IMR-90 (cell line): Measurements from ENCODE around the gene CDK17. TPM values are rescaled to one million over a fixed set of nuclear protein-coding genes. Genes with fewer than 3 reads are reported as not detected.

Source experiments
- ATAC-seq: fragments of 200-7000 bp; cut with Tn5 transposase; 2 replicates; pipeline ENCODE4 v1.9.1; 2020; ENCODE audit warnings: low read depth, mild to moderate bottlenecking, moderate library complexity
- BruUV-seq: library from RNA; stranded (reverse); fragments of 400-500 nt; replicated peaks from 2 replicates; lab custom pipeline; 2021; lab: Mats Ljungman, UMichigan
- CTCF ChIA-PET: fragments of 300-600 bp; formaldehyde crosslinking; extraction: SDS; loops from one replicate; lab custom pipeline; 2021; ENCODE audit warnings: antibody characterized with exemption; lab: Yijun Ruan, JAX
- POLR2A ChIA-PET: fragments of 300-600 bp; sonication (Branson Sonifier 250); formaldehyde crosslinking; loops from one replicate; lab custom pipeline; 2022; ENCODE audit warnings: antibody characterized with exemption; ENCODE audit not compliant: unreplicated experiment; lab: Charles Lee
- DNase-seq: peaks from one replicate; pipeline ENCODE4 v3.0.0; 2013
- H2AFZ ChIP-seq: replicated peaks from 2 replicates; pipeline ENCODE3; 2013; ENCODE audit warnings: low read length, mild to moderate bottlenecking; ENCODE audit not compliant: poor library complexity
- H2AK5ac ChIP-seq: 2 replicates; pipeline ENCODE4 v1.6.1; 2013; ENCODE audit warnings: low read depth, low read length, inconsistent platforms
- H2AK9ac ChIP-seq: replicated peaks from 2 replicates; pipeline ENCODE3; 2013; ENCODE audit warnings: mild to moderate bottlenecking, low read depth, low read length, moderate library complexity; ENCODE audit not compliant: poor library complexity
- H2BK120ac ChIP-seq: 2 replicates; pipeline ENCODE4 v1.6.1; 2013; ENCODE audit warnings: low read depth, low read length, inconsistent platforms
- H2BK15ac ChIP-seq: 3 replicates; pipeline ENCODE4 v1.6.1; 2013; ENCODE audit warnings: low read depth, low read length, inconsistent platforms
- H2BK20ac ChIP-seq: 2 replicates; pipeline ENCODE4 v1.6.1; 2013; ENCODE audit warnings: low read depth, mild to moderate bottlenecking, inconsistent platforms, low read length, moderate library complexity
- H2BK5ac ChIP-seq: 2 replicates; pipeline ENCODE4 v1.6.1; 2013; ENCODE audit warnings: mild to moderate bottlenecking, low read depth, low read length, inconsistent platforms; ENCODE audit not compliant: poor library complexity, severe bottlenecking
- H3K14ac ChIP-seq: replicated peaks from 2 replicates; pipeline ENCODE4 v1.6.1; 2013; ENCODE audit warnings: low read depth, low read length, inconsistent platforms
- H3K18ac ChIP-seq: 2 replicates; pipeline ENCODE4 v1.6.1; 2013; ENCODE audit warnings: low read depth, low read length, control low read depth
- H3K23ac ChIP-seq: 2 replicates; pipeline ENCODE4 v1.6.1; 2013; ENCODE audit warnings: low read depth, low read length, inconsistent platforms
- H3K27ac ChIP-seq: 2 replicates; pipeline ENCODE4 v1.5.1; 2013; ENCODE audit warnings: mild to moderate bottlenecking, control low read depth, low read length; ENCODE audit not compliant: insufficient read depth
- H3K27me3 ChIP-seq: 2 replicates; pipeline ENCODE4 v1.6.1; 2013; ENCODE audit warnings: low read length; ENCODE audit not compliant: control insufficient read depth, insufficient read depth
- H3K36me3 ChIP-seq: 2 replicates; pipeline ENCODE4 v1.6.1; 2013; ENCODE audit warnings: low read length, mixed read lengths; ENCODE audit not compliant: control insufficient read depth, insufficient read depth
- H3K4ac ChIP-seq: 2 replicates; pipeline ENCODE4 v1.6.1; 2013; ENCODE audit warnings: low read depth, low read length, inconsistent platforms
- H3K4me1 ChIP-seq: 2 replicates; pipeline ENCODE4 v1.6.1; 2013; ENCODE audit warnings: low read length, mixed read lengths; ENCODE audit not compliant: control insufficient read depth, insufficient read depth
- H3K4me2 ChIP-seq: 2 replicates; pipeline ENCODE4 v1.6.1; 2013; ENCODE audit warnings: low read depth, mild to moderate bottlenecking, control low read depth, low read length, moderate library complexity
- H3K4me3 ChIP-seq: 2 replicates; pipeline ENCODE4 v1.5.1; 2013; ENCODE audit warnings: low read depth, mild to moderate bottlenecking, control low read depth, low read length, moderate library complexity; ENCODE audit not compliant: insufficient read depth
- H3K56ac ChIP-seq: 2 replicates; pipeline ENCODE4 v1.6.1; 2013; ENCODE audit warnings: low read length, inconsistent platforms; ENCODE audit not compliant: insufficient read depth; ENCODE audit errors: extremely low read depth
- H3K79me1 ChIP-seq, 2 experiments: 2 replicates each; pipeline ENCODE4 v1.6.1; 2013; ENCODE audit warnings: low read length in 2 of 2, inconsistent platforms in 1 of 2, low read depth in 1 of 2
- H3K9ac ChIP-seq: 2 replicates; pipeline ENCODE4 v1.6.1; 2013; ENCODE audit warnings: low read depth, low read length, control low read depth
- H3K9me1 ChIP-seq: 2 replicates; pipeline ENCODE4 v1.6.1; 2013; ENCODE audit warnings: low read length, inconsistent platforms; ENCODE audit not compliant: insufficient read depth
- H3K9me3 ChIP-seq: 2 replicates; pipeline ENCODE4 v1.6.1; 2013; ENCODE audit warnings: low read length; ENCODE audit not compliant: control insufficient read depth, insufficient read depth
- H4K20me1 ChIP-seq: 2 replicates; pipeline ENCODE4 v1.6.1; 2013; ENCODE audit warnings: low read length, inconsistent platforms; ENCODE audit not compliant: insufficient read depth
- H4K5ac ChIP-seq: 2 replicates; pipeline ENCODE4 v1.6.1; 2013; ENCODE audit warnings: mild to moderate bottlenecking, low read depth, low read length, control low read depth
- H4K8ac ChIP-seq, 2 experiments: 2 replicates each; pipeline ENCODE4 v1.6.1; 2013; ENCODE audit warnings: low read depth in 2 of 2, low read length in 2 of 2, control low read depth in 1 of 2, inconsistent platforms in 1 of 2
- H4K91ac ChIP-seq: 2 replicates; pipeline ENCODE4 v1.6.1; 2013; ENCODE audit warnings: low read depth, low read length, inconsistent platforms; ENCODE audit not compliant: insufficient read depth
- BHLHE40 ChIP-seq: fragments of 150-350 bp; IDR thresholded peaks from 2 replicates; pipeline ENCODE4 v1.6.1; 2016; ENCODE audit warnings: mild to moderate bottlenecking, low read depth, low read length
- CHD1 ChIP-seq: IDR thresholded peaks from 2 replicates; pipeline ENCODE4 v1.6.1; 2012; ENCODE audit warnings: low read depth, low read length, improper control_type of control experiment
- CTCF ChIP-seq: conservative IDR thresholded peaks from 2 replicates; pipeline ENCODE4 v1.5.1; 2012; ENCODE audit warnings: mild to moderate bottlenecking, low read depth, low read length, improper control_type of control experiment
- FOS ChIP-seq: fragments of 150-350 bp; IDR thresholded peaks from 2 replicates; pipeline ENCODE4 v1.6.1; 2016; ENCODE audit warnings: low read depth, low read length
- MAFK ChIP-seq: IDR thresholded peaks from 2 replicates; pipeline ENCODE4 v1.6.1; 2012; ENCODE audit warnings: low read depth, low read length, improper control_type of control experiment
- MAZ ChIP-seq: IDR thresholded peaks from 2 replicates; pipeline ENCODE4 v1.6.1; 2012; ENCODE audit warnings: low read depth, mild to moderate bottlenecking, low read length, improper control_type of control experiment, moderate library complexity, borderline replicate concordance
- MXI1 ChIP-seq: IDR thresholded peaks from 2 replicates; pipeline ENCODE4 v1.6.1; 2012; ENCODE audit warnings: low read depth, mild to moderate bottlenecking, low read length, moderate library complexity, borderline replicate concordance
- POLR2A ChIP-seq: IDR thresholded peaks from 2 replicates; pipeline ENCODE4 v1.6.1; 2012; ENCODE audit warnings: mild to moderate bottlenecking, low read depth, low read length
- RCOR1 ChIP-seq: IDR thresholded peaks from 2 replicates; pipeline ENCODE4 v1.6.1; 2012; ENCODE audit warnings: mild to moderate bottlenecking, low read length, improper control_type of control experiment; ENCODE audit not compliant: insufficient replicate concordance
- RFX5 ChIP-seq: IDR thresholded peaks from 2 replicates; pipeline ENCODE4 v1.8.0; 2012; ENCODE audit warnings: low read depth, mild to moderate bottlenecking, low read length, moderate library complexity
- SMC3 ChIP-seq: fragments of 150-350 bp; IDR thresholded peaks from 2 replicates; pipeline ENCODE4 v1.6.1; 2016; ENCODE audit warnings: low read depth, mild to moderate bottlenecking, antibody characterized with exemption, low read length, moderate library complexity
- USF2 ChIP-seq: fragments of 150-350 bp; IDR thresholded peaks from 2 replicates; pipeline ENCODE4 v1.6.1; 2017; ENCODE audit warnings: mild to moderate bottlenecking, antibody characterized with exemption, low read length, low read depth
- WGBS, 2 experiments: methylation state at CpG; one replicate each; pipeline versions ENCODE4 v1.1.5 to v1.1.7; 2013; ENCODE audit warnings: missing lambda C conversion rate in 2 of 2; ENCODE audit not compliant: insufficient read length in 1 of 2; ENCODE audit errors: extremely low coverage in 2 of 2; 5-methylcytosine and 5-hydroxymethylcytosine counted together
- dilution Hi-C: fragments of 300-500 bp; cut with HindIII; formaldehyde crosslinking; loops from one replicate; pipeline ENCODE4 v1.14.3; 2018; ENCODE audit warnings: low sequenced_read_pairs; ENCODE audit not compliant: unreplicated experiment
- in situ Hi-C: fragments of 300-500 bp; cut with MboI; formaldehyde crosslinking; loops from 3 replicates; pipeline ENCODE4 v1.14.3; 2019; ENCODE audit warnings: low sequenced_read_pairs, inconsistent platforms, mixed read lengths
- intact Hi-C: fragments of 100-400 bp; cut with micrococcal nuclease; formaldehyde crosslinking; loops from 2 replicates; pipeline ENCODE4 v1.10.0; 2022
- polyA plus RNA-seq, 3 experiments: library from polyadenylated mRNA; depleted of rRNA; stranded (reverse); fragments of >200 nt; gene quantifications; 2 replicates each; pipeline ENCODE4 v1.2.3, GENCODE V29; 2012; ENCODE audit warnings: low replicate concordance in 1 of 3
- total RNA-seq: library from RNA; depleted of rRNA; stranded (reverse); fragments of >200 nt; gene quantifications from 2 replicates; pipeline ENCODE4 v1.2.3, GENCODE V29; 2012

CDK17 gene
- total and polyA plus RNA-seq, 2 of the 4 experiments (the other 2 are of a cell fraction): 14.5 to 50.2 TPM

GRCh38 chr12:96366381-96366654 is 33.9 kb downstream of the CDK17 start (continued):
- no peak for TF ChIP-seq USF2
- TF ChIP-seq MAFK: no peak
- TF ChIP-seq MXI1: no peak
- TF ChIP-seq BHLHE40: no peak

GRCh38 chr12:96365604-96366380 is 34.4 kb downstream of the CDK17 start:
- Histone ChIP-seq H3K14ac (0 out of 2 replicates have a peak overlapping the region, but pooled peaks have one; percentile 32), H3K79me1 (peaks cover 3 to 68% of the 10 kb centered on the region in 2 experiments; a peak in 3 of 4 replicates), H2BK20ac (no peak overlapping the region), H4K91ac (no peak overlapping the region), H3K18ac (no peak overlapping the region; the same call in 1 of the 2 replicates), H2AFZ (no peak overlapping the region), H3K27me3 (no peaks in the 10 kb centered on the region), H3K4me3 (no peak overlapping the region), H2BK120ac (no peak overlapping the region), H2BK15ac (no peak overlapping the region), H3K9me3 (no peaks in the 10 kb centered on the region), H4K8ac (no peak overlapping the region), H2AK5ac (no peak overlapping the region), H3K9me1 (no peaks in the 10 kb centered on the region; the same call in 1 of the 2 replicates), H4K20me1 (peaks cover 71% of the 10 kb centered on the region), H3K4me2 (no peak overlapping the region), H3K9ac (no peak overlapping the region), H4K5ac (no peak overlapping the region), H3K4ac (no peak overlapping the region), H3K4me1 (peaks cover 8% of the 10 kb centered on the region), H2AK9ac (no peak overlapping the region), H3K36me3 (0 out of 2 replicates have a peak, but pooled peaks cover 1% of the 10 kb centered on the region), H3K56ac (no peak overlapping the region), H3K27ac (no peak overlapping the region), H3K23ac (no peak overlapping the region), H2BK5ac (no peak overlapping the region)
- ATAC-seq: peak; percentile 26
- no peak for TF ChIP-seq BHLHE40
- no peak for TF ChIP-seq RFX5
- TF ChIP-seq MAFK: no peak
- no peak for TF ChIP-seq CHD1
- no peak for TF ChIP-seq RCOR1
- no peak for TF ChIP-seq POLR2A
- no peak for TF ChIP-seq SMC3
- TF ChIP-seq FOS: no peak
- no peak for TF ChIP-seq USF2
- TF ChIP-seq CTCF: no peak
- TF ChIP-seq MAZ: no peak
- dilution Hi-C loops: no loop called here
- POLR2A ChIA-PET: no interaction called here
- DNase-seq: no peak
- WGBS, 2 experiments: no CpG with 5 or more reads among the region's 2 CpGs
- in situ Hi-C loops: no loop called here
- CTCF ChIA-PET: interaction anchor here (1.0 to 1.3 kb wide), 2 partner anchors 35 to 83 kb away, joined by 3 to 5 read pairs; no protein-coding TSS in a partner anchor
- intact Hi-C loops: no loop called here
- BruUV-seq: no TSS peak
